ENCODE results near the gene CDH5.

GRCh38 chr16:66401610-66402009 lies 35.1 kb downstream of the CDH5 start:
- no peak for TF ChIP-seq POLR2A (IDR thresholded peaks at IDR 0.05)
- TF ChIP-seq, protein P1, sequence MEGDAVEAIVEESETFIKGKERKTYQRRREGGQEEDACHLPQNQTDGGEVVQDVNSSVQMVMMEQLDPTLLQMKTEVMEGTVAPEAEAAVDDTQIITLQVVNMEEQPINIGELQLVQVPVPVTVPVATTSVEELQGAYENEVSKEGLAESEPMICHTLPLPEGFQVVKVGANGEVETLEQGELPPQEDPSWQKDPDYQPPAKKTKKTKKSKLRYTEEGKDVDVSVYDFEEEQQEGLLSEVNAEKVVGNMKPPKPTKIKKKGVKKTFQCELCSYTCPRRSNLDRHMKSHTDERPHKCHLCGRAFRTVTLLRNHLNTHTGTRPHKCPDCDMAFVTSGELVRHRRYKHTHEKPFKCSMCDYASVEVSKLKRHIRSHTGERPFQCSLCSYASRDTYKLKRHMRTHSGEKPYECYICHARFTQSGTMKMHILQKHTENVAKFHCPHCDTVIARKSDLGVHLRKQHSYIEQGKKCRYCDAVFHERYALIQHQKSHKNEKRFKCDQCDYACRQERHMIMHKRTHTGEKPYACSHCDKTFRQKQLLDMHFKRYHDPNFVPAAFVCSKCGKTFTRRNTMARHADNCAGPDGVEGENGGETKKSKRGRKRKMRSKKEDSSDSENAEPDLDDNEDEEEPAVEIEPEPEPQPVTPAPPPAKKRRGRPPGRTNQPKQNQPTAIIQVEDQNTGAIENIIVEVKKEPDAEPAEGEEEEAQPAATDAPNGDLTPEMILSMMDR (IDR thresholded peaks at IDR 0.05), result no peak

Data from Peyer's patch (tissue), 4 donors.